ENCODE results near the gene PLCB4.

The PLCB4 gene

DNA sequence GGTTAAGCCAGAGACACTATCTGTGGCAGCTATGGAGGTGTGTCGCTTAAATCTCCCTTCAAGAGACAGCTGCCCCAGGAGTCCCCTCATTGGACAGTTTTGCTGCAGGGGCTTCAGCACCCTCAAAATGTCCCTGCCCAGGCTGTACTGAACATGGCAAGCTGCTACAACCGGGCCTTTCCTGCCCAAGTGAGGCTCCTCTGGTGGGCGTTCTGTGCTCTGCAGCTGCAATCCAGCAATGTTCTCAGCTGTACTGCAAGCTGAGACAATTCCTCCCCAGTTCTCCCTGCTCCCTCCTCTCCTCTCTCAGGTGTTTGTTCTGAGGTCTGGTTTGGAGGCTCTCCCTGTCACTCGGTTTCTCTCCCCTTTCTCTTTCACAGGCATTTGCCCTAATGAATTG lies 254.7 kb downstream of the PLCB4 start:
- DNase-seq (ENCODE audit: low read depth), result no peak

DNA sequence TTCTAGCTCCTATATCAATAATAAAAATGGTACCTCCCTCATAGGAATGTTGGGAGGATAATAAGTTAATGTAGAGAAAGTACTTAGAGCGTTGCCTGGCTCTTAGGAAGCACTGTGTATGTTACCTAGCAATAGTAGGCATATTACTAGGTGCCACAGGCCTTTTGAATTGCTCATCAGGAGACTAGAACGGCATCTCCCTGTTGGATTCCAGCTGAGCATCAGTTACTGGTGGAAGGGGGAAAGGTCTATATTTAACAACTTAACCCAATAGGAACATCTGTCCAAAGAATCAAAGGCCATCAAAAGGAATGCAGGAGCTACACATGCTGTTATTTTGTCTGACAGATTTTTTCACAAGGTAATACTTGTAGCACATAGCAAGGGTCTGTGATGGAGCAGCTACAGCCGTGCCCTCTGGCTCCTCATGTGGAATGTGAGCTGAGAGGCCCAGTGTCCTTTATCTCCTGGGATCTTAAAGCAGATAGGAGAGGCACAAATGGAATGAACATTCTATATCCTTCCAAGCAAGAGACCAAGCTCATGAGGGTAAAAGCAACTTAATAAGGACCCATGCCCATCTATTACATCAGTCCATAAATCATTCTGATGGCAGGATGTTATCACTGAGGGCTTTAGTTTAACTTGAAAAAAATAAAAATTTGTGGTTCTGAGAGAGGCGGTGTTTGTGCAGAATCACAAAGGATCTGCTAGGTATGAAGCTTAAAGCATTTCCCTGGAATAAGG lies 260.6 kb downstream of the PLCB4 start:
- DNase-seq (ENCODE audit: low read depth), result no peak

DNA sequence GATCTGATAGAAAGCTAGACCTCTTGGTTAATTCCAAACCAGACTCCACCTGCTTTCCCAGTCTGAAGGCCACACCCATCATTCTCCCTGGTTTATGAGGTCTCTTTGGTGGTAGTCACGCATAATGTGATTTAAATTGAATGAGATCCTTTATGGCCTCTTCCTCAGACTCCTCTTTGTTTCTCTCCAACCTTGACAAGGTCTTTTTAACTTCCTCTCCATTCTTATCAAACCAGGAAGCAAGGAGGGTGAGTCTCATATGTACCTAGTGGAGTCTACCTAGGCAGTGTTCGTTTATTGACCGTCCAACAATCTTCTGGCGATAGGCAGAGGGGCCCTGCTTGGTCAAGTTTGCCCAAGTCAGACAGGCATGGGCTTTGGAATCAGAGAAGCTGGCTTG lies 261.3 kb downstream of the PLCB4 start:
- DNase-seq (ENCODE audit: low read depth), result no peak

DNA sequence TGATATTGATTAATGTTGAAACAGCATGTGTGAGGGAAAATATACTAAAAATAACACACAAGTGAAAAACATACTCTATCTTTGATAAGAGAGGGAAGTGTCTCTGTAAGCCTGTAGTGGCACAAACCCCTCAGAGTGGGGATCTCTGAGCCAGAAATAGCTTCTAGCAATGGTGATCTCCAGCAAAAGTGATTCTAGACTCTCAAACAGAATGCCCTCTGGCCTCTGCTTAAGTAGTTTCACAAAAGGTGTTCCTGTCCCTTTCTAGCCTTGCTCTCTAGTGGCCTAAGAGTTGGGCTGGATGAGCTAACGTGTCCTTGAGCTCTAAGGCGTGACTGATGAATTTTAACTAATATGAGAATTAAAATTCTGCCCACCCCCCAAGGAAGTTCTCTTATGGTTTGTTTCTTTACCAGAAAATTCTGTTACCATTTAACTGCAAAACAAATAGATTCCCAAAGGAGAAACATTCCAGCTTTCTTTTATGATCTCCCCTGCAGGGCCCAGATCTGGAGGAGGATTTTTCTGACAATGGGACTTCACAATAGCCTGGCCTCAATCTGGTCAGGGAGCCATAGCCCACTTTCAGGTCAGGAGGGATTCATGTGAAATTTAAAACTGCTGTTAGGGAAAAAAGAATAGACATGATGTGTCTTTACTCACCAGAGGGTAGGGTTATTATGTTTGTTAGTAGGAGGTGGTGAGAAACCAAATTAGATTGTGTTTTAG lies 263.0 kb downstream of the PLCB4 start:
- no peak for DNase-seq (ENCODE audit: low read depth)

DNA sequence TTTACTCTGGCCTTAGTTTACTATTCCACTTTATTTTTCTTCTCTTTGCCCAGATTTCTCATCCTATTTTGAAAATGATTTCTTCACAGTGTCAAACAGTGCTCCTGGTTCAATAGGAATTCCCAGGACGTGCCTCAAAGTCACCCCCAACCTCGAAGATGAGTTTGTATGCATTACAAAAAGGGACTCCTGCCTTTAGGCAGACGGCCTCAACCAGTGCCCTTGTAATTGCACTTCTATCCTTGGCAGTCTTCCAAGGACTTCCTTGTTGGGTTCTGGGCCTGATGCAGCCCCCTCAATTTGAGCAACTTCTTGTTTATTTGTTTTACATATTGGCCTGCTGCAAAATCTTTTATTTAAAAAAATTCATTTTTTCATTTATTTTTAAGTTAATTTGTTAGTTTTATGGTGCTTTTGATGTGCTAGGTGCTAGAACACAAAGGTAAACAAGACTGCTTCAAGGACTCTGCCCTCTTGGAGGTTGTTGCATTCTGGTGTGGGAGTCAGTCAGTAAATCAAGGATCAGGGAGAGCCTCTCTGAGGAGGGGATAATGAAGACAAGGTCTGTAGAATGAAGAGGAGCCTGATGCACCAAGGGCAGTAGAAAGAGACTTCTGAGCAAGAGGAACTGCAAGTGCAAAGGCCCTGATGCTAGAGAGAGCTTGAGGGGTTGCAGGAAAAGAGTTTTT lies 264.0 kb downstream of the PLCB4 start:
- DNase-seq (ENCODE audit: low read depth), result no peak

DNA sequence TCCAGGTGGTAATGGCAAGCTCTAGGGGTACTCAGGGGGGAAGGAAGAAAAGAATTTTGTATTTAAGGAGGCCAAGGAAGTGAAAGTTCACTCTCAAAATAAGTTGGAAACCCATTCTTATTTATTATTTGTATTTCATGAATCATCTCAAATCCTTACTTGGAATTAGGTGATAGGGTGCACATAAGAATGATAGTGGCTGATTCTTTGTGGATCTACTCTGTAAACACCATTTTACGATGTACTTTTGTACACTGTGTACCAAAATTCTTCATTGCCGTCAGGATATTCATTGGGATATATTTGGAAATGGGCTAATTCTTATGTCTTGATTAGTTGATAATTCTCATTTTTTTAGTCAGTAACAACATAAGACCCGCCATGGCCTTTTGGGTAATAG lies 266.0 kb downstream of the PLCB4 start:
- no peak for DNase-seq (ENCODE audit: low read depth)

DNA sequence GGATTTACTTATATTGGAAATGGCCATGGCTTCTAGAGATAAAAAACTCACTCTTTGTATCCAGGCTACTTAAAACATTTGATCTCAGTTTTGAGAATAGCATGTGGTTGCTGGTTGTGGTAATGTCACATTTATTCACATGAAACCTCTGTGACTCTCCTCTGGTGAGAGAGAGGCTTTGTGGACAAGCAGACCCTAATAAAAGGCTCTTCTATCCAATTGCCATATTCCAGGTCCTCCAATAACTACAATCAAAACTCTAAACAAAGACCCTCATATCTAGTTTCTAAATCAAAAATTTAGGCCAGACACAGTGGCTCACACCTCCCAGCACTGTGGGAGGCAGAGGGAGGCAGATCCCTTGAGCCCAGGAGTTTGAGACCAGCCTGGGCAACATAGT lies 269.2 kb downstream of the PLCB4 start:
- DNase-seq (ENCODE audit: low read depth), result no peak

DNA sequence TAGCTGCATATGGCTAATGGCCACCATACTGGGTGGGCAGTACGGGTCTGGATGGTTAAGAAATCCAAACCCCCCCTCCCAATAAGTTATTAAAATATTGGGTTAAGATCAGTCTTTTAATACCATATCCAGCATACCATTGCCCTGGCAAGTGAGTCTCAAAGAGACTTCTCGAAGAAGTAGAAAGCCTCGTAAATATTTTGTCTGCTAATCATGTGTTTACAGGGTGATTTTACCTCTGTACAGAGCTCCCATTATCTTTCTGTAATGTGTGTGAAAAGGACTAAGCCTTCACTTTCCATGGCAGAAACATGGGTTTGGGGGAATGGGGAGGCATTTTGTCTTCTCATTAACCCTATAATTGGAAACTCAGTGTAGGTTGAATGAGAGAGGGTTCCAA lies 270.8 kb downstream of the PLCB4 start:
- DNase-seq (ENCODE audit: low read depth), result no peak

DNA sequence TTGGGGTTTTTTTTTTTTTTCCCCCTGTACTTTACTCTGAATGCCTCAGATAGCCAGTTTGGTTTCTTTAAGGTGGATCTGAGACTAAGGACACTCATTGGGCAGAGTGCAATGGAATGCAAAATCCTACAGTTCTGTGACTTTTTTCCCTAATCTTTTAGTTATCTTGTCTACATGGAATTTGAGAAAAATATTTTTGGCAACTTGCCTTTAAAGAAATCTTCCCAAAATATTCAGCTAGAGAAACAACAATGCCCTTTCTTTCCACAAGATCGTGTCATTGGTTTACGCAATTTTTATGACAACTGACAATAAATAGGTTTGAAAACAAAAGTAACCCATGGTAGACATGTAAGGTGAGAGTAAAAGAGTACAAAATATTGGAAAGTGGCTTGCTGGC lies 273.8 kb downstream of the PLCB4 start:
- DNase-seq (ENCODE audit: low read depth), result no peak

DNA sequence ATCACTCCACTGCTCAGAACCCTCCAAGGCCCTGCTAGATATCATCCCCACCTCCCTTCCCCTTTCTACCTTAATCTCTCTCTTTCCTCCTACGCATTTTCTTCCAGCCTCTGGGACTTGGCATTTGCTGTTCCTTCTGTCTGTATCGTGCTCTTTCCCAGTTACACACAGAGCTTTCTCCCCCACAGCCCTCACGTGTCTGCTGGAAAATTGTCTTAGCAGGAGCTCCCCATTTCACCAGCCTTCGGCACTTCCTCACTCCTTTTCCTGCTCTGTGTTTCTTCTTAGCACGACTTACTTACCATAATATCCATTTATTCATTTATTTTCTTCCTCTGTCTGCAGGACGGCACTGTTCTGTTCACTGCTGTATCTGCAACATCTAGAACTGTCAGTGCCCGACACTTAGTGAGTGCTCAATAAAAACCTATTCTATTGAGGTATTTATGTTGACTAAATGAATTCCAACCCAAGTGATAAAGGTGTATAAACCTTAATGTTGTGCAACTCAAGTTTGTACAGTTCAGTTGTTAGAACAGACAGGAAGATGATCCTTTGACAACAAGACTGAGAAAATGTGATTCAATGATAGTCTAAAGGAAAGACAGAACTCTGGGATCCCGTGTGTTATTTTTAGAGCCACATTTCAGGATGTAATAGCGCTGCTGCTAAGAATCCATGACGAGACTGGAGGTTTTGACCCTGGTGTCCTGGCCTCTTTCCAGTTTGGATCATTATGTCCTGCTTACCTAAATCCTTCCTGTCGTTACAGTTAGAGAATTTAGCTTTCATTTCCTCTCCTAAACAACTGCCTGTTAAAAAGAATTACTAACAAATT lies 275.4 kb downstream of the PLCB4 start:
- no peak for DNase-seq (ENCODE audit: low read depth)

DNA sequence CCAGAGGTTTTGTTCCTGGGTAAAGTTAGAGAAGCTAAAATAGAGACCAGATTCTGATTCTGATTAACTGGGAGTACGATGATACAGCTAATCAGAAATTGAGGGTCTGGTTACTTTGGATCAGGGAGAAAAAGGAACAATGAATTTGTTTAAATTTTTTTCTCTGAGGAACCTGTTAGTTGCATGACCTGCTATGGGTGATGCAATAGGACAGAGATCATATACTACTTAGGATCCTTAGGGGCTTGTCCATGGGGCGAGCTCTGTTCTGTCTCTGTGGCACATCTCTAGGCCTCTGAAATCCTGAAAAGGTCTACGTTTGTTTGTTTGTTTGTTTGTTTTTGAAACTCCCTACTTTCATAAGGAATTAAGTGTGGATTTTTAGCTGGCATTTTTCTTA lies 279.4 kb downstream of the PLCB4 start:
- no peak for DNase-seq (ENCODE audit: low read depth)

DNA sequence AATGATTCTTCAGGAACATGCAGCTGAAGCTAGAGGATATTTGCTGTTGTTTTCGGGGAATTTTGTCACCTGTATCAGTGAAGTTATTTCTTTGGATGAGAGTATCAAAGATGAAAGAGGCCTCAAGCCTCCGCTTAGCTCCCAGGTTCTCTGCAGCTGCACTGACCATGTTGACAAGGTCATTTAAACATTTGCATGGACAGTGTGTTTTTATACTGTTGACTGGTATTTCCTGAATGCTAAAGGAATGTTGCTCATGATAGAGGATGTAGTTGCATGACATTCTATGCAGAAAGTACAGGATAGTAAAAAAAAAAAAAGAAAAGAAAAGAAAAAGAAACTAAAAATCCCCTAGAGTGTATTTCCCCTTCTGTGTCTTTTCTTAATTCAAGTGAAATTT lies 279.9 kb downstream of the PLCB4 start:
- DNase-seq (ENCODE audit: low read depth), result no peak

DNA sequence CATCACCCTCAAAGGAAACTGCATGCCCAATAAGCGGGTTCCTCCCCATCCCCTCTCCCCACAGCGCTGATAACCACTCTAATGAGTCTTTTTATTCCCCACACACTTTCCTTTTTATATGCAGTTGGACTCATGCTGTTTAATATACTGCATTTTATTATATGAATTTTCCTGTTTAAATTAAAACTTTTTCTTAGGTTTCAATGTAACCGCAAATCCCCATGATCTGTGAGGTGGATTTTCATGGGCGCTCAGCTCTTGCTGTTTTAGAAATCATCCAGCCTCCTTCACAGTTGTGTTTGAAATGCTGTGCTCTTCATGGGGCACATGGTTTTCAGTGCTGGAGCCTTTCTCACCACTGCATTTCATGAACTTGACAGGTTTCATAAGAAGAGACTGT lies 280.4 kb downstream of the PLCB4 start:
- DNase-seq (ENCODE audit: low read depth), result no peak

DNA sequence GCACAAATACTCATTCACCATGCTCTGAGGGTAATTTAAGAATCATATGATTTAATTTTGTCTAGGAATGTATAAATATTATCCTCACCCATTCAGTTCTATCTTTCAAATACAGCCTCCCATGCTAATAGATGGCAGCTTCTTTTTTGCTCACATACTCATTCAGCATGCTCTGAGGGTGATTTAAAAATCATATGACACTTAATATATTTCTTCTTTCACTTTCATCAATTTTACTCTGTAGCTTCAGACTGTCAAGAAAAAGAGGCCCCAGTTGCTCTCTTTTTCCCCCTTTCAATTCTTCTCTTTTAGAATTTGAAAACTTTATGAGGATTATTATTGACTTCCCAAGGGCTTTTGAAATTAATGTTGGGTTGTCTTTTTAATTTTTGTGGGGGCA lies 283.9 kb downstream of the PLCB4 start:
- no peak for DNase-seq (ENCODE audit: low read depth)

DNA sequence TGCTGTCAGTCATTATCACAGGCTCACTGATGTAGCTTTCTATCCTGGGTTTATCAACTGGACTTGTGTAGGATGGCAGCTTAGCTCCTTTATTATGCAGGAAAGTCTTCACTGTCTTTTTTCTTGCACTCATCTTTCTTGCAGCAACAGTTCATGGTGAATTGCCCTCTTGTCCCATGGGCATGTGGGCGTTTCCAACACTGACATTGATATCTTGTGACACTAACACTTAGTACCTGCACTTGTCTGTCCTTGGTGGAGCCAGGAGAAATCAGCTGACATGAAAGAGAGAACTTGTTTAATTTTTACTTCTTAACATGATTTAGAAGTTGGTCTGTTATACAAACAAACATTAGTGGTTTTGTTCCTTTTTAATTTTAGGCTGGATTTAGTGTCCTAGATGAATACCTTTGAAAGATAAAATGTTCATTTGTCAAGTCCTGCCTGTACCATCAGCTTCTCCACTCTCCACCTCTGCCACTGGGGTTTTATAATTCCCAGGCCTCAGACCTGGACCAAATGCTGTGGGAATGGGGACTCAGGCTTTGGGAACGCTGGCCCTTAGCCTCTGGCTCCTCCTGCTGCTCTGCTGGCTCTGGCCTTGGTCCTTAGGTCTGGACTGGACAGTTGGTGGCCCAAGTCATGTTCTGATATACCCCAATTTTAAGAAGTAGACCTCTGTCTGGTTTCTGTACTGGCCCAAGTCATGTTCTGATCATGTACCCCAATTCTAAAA lies 284.5 kb downstream of the PLCB4 start:
- no peak for DNase-seq (ENCODE audit: low read depth)

DNA sequence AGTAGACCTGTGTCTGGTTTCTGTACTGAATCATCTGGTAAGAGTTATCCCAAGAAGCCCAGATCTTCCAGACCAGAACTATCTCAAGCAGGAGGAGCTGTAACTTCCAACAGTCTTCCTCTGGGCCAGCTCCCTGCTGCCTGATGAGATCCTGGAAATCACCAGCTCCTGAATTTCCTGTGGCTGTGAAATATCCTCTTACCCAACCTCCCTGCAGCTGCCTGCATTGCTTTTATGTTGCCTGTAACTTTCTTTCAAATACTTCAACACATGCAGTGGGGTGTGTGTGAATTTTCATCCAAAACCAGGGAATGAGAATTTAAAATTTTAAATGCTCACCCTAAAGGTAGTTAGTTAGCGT lies 285.0 kb downstream of the PLCB4 start:
- no peak for DNase-seq (ENCODE audit: low read depth)

DNA sequence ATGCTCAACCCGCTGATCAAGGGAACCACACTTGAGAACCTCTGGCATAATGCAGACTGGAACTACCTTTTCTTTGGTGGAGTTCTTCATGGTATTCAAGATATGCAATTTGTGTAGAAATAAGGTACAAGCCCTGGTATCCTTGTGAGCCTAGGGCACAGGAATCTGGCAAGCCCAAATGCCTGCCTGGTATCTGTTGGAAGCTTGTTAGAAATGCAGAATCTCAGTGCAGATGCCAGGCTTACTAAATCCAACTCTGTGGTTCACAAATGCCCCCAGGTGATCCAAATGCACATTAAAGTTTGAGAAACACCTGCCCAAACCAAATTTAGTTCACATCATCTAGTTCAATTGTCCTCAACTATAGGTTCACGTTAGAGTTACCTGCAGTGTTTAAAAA lies 285.7 kb downstream of the PLCB4 start:
- no peak for DNase-seq (ENCODE audit: low read depth)

DNA sequence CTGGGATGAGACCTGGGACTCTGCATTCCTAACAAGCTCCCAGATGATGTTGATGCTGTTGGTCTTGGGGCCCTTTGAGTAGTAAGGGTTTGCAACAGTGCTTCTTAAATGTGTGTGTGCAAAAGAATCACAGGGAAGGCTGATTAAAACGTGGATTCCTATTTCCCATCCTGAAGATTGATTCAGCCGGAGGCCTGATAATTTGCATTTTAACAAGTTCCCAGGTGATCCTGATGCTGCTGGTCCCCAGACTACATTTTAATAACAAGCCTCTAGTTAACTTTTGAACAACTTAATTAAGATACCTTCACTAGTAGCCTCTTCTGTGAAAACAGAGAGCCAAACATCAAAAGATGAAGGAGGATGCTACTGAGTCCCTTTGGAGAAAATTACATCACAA lies 289.1 kb downstream of the PLCB4 start:
- no peak for DNase-seq (ENCODE audit: low read depth)

DNA sequence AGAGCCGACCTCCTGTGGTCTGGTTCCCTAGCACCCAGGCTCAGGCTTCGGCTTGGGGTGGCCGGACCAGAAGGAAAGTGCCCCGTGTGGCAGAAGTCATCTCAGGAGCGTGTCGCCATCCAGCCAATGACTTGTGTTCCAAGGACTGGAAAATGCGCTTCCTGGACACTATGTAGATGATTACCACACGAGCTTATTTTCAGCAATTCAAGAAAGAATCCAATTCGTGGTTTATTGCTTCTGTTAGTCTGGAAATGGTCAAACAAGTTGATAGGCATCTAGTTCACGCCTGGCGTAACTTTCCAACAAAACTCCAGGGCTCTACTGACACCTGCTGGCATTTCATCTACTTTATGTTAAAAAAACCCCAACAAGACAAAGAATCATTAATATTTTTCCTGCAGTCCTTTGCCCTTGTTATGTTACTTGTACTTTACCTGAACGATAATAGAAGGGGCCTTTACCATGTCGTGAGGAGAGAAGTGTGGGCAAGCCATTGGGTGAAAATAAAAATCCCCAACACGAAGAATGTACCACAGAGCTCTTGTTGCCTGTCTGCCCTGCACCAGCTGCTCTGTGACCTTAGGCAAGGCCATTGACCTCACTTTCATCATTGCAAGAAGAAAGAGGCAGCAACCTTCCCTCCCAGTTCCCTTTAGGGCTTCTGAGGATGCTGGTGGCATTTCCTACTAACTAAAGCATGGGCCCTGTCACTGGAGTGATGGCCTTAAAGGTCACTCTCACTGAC lies 290.8 kb downstream of the PLCB4 start:
- no peak for DNase-seq (ENCODE audit: low read depth)

DNA sequence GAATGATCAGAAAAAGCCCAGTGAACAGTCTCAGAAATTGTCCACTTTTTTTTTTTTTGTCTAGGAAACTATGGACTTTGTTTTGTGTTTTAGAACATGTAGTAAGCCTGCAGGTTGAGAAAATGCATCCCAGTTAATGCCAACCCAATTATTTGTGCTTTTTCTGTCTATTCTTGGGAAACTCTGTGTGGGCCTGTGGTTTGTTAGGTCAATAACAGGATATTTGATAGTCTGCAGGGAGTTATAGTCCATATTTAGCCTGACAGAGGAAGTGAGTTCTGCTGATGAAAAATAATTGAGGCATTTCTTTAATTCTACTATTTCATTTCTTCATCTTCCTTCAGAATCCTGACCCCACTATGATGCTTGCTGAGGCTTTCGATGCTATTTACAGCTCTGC lies 291.5 kb downstream of the PLCB4 start:
- no peak for DNase-seq (ENCODE audit: low read depth)

DNA sequence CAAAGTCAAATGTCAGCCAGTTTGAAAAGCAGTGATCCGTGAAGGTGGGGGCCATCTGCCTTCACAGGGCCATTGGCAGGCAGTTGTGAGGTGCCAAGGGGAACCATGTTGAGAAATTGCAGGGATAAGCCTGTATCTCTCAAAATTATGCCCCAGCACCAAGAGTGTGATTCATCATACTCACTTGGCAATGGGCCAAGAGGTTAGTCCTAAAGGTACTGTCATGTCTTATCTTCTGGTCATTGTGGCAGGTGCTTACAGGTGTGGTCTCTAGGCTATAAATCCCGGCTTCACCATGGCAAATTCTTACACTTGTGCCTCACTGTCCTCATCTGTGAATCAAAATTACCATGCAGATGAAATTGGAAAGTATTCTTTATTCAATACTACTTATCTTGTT lies 294.8 kb downstream of the PLCB4 start:
- no peak for DNase-seq (ENCODE audit: low read depth)

Data from HS-27A (cell line).